Measurements from ENCODE around the gene CELF5. TPM values are rescaled to one million over a fixed set of nuclear protein-coding genes. Genes with fewer than 3 reads are reported as not detected.

Gene CELF5
- total and polyA plus RNA-seq, 2 donors (not counting 1 experiment from before 2014, with no cell fraction given): 0.15 TPM; not detected in 1

- Histone ChIP-seq H3K4me2 (replicated peaks; ENCODE audit: low read depth, low read length, poor library complexity, severe bottlenecking) (no peak overlapping the region), H2AFZ (ENCODE audit: insufficient read depth, low read depth, low read length, poor library complexity, severe bottlenecking) (no peak overlapping the region), H3K79me2 (ENCODE audit: control insufficient read depth, insufficient read depth, low read length) (no peaks in the 10 kb centered on the region), H3K27me3 (replicated peaks in 1 of 4; ENCODE audit: control extremely low read depth in 1 of 4, control insufficient read depth in 3 of 4, insufficient read depth in 4 of 4, low read length in 3 of 4) (peaks cover 0 to 19% (median 0%) of the 10 kb centered on the region in 4 experiments), H3K36me3 (replicated peaks in 1 of 2; ENCODE audit: control extremely low read depth in 1 of 2, control insufficient read depth in 1 of 2, extremely low read depth in 1 of 2, insufficient read depth in 2 of 2, low read length in 1 of 2) (no peaks in the 10 kb centered on the region), H4K20me1 (ENCODE audit: control insufficient read depth, insufficient read depth, low read length, poor library complexity, severe bottlenecking) (no peaks in the 10 kb centered on the region), H3K9ac (ENCODE audit: low read length) (no peak overlapping the region), H3K9me3 (ENCODE audit: control extremely low read depth in 1 of 3, control insufficient read depth in 2 of 3, insufficient read depth in 1 of 3, low read length in 2 of 3) (peaks cover 0 to 6% (median 0%) of the 10 kb centered on the region in 3 donors), H3K4me1 (ENCODE audit: control insufficient read depth in 2 of 2, insufficient read depth in 2 of 2, low read length in 2 of 2) (no peaks in the 10 kb centered on the region), H3K4me3 (ENCODE audit: control extremely low read depth in 1 of 5, extremely low read depth in 1 of 5, insufficient read depth in 1 of 5, low read depth in 2 of 5, low read length in 4 of 5) (no peak overlapping the region), H3K27ac (ENCODE audit: low read length in 2 of 2) (no peak overlapping the region)
- intact Hi-C loops (cut with micrococcal nuclease): no loop called here
- Mint-ChIP-seq H3K27me3 (peaks cover 32% of the 10 kb centered on the region), H3K4me3 (no peak overlapping the region), H3K4me1 (no peaks in the 10 kb centered on the region), H3K9me3 (ENCODE audit: insufficient read depth) (no peaks in the 10 kb centered on the region), H3K27ac (no peak overlapping the region)
- ATAC-seq (ENCODE audit: low read depth): no peak
- no peak for TF ChIP-seq EZH2 (IDR thresholded peaks at IDR 0.05; ENCODE audit: borderline replicate concordance, insufficient read depth, low read depth, low read length, poor library complexity, severe bottlenecking)
- no peak for TF ChIP-seq CTCF (IDR thresholded peaks at IDR 0.05)
- DNase-seq: no peak
- POLR2A ChIA-PET: no interaction called here
- 72% methylated on average over 4 of the region's 8 CpGs for WGBS (ENCODE audit: insufficient coverage)
- CTCF ChIA-PET: interaction anchor here (1.2 kb wide), 1 partner anchor 108 kb away, joined by 4 read pairs; no protein-coding TSS in a partner anchor
Observed at GRCh38 chr19:3320853-3321252, 96.4 kb downstream of the CELF5 start.

GRCh38 chr19:3321696-3322095 is 97.2 kb downstream of the CELF5 start:
- peaks cover 0 to 19% (median 0%) of the 10 kb centered on the region in 4 experiments for H3K27me3 ChIP-seq (replicated peaks in 1 of 4; ENCODE audit: control extremely low read depth in 1 of 4, control insufficient read depth in 3 of 4, insufficient read depth in 4 of 4, low read length in 3 of 4)
- TF ChIP-seq CTCF (IDR thresholded peaks at IDR 0.05) (no peak), EZH2 (IDR thresholded peaks at IDR 0.05; ENCODE audit: borderline replicate concordance, insufficient read depth, low read depth, low read length, poor library complexity, severe bottlenecking) (no peak)
- 68% methylated on average over 6 of the region's 6 CpGs for WGBS (ENCODE audit: insufficient coverage)
- H4K20me1 ChIP-seq (ENCODE audit: control insufficient read depth, insufficient read depth, low read length, poor library complexity, severe bottlenecking): no peaks in the 10 kb centered on the region
- Mint-ChIP-seq H3K4me1 (no peaks in the 10 kb centered on the region), H3K27ac (no peak overlapping the region), H3K9me3 (ENCODE audit: insufficient read depth) (no peaks in the 10 kb centered on the region), H3K27me3 (peaks cover 28% of the 10 kb centered on the region), H3K4me3 (no peak overlapping the region)
- no peaks in the 10 kb centered on the region for H3K36me3 ChIP-seq (replicated peaks in 1 of 2; ENCODE audit: control extremely low read depth in 1 of 2, control insufficient read depth in 1 of 2, extremely low read depth in 1 of 2, insufficient read depth in 2 of 2, low read length in 1 of 2)
- H3K4me2 ChIP-seq (replicated peaks; ENCODE audit: low read depth, low read length, poor library complexity, severe bottlenecking): no peak overlapping the region
- no peak overlapping the region for H3K4me3 ChIP-seq (ENCODE audit: control extremely low read depth in 1 of 5, extremely low read depth in 1 of 5, insufficient read depth in 1 of 5, low read depth in 2 of 5, low read length in 4 of 5)
- peaks cover 0 to 6% (median 0%) of the 10 kb centered on the region in 3 donors for H3K9me3 ChIP-seq (ENCODE audit: control extremely low read depth in 1 of 3, control insufficient read depth in 2 of 3, insufficient read depth in 1 of 3, low read length in 2 of 3)
- H2AFZ ChIP-seq (ENCODE audit: insufficient read depth, low read depth, low read length, poor library complexity, severe bottlenecking): no peak overlapping the region
- intact Hi-C loops (cut with micrococcal nuclease): no loop called here
- DNase-seq (no peak), ATAC-seq (ENCODE audit: low read depth) (no peak)
- ChIA-PET POLR2A (no interaction called here), CTCF (interaction anchor here (1.2 kb wide), 1 partner anchor 108 kb away, joined by 4 read pairs; no protein-coding TSS in a partner anchor)
- no peaks in the 10 kb centered on the region for H3K79me2 ChIP-seq (ENCODE audit: control insufficient read depth, insufficient read depth, low read length)
- no peak overlapping the region for H3K27ac ChIP-seq (ENCODE audit: low read length in 2 of 2)
- no peaks in the 10 kb centered on the region for H3K4me1 ChIP-seq (ENCODE audit: control insufficient read depth in 2 of 2, insufficient read depth in 2 of 2, low read length in 2 of 2)
- H3K9ac ChIP-seq (ENCODE audit: low read length): no peak overlapping the region

All from B cell (primary cell).